Smooth muscle cell (in vitro differentiated cells): ENCODE results near the gene PARP16. TPM values are rescaled to one million over a fixed set of nuclear protein-coding genes. Genes with fewer than 3 reads are reported as not detected.

Experiments
- DNase-seq: peaks from one replicate; lab custom pipeline; 2025; ENCODE audit not compliant: unreplicated experiment; lab: John Stamatoyannopoulos, UW
- H2AFZ ChIP-seq: fragments of 200-600 bp; sonication (generic); 2 replicates; pipeline ENCODE4 v1.6.0; 2016; ENCODE audit warnings: antibody characterized with exemption, low read depth, mild to moderate bottlenecking
- H3F3A ChIP-seq: fragments of 200-600 bp; sonication (generic); 2 replicates; pipeline ENCODE4 v1.6.0; 2017; ENCODE audit warnings: antibody characterized with exemption, low read depth
- H3K27ac ChIP-seq: fragments of 200-600 bp; sonication (generic); 2 replicates; pipeline ENCODE4 v1.5.1; 2016; ENCODE audit warnings: low read depth, mild to moderate bottlenecking
- H3K27me3 ChIP-seq: fragments of 200-600 bp; sonication (generic); 2 replicates; pipeline ENCODE4 v1.6.1; 2016; ENCODE audit warnings: low read depth, mild to moderate bottlenecking
- H3K36me3 ChIP-seq: fragments of 200-600 bp; sonication (generic); 2 replicates; pipeline ENCODE4 v1.5.1; 2016; ENCODE audit warnings: low read depth
- H3K4me1 ChIP-seq: fragments of 200-600 bp; sonication (generic); 2 replicates; pipeline ENCODE4 v1.5.1; 2016; ENCODE audit warnings: low read depth
- H3K4me2 ChIP-seq: fragments of 200-600 bp; sonication (generic); 2 replicates; pipeline ENCODE4 v1.6.0; 2016; ENCODE audit warnings: mild to moderate bottlenecking
- H3K4me3 ChIP-seq: fragments of 200-600 bp; sonication (generic); 2 replicates; pipeline ENCODE4 v1.5.1; 2016; ENCODE audit warnings: mild to moderate bottlenecking
- H3K79me2 ChIP-seq: fragments of 200-600 bp; sonication (generic); 2 replicates; pipeline ENCODE4 v1.6.0; 2016; ENCODE audit warnings: low read depth, mild to moderate bottlenecking
- H3K9ac ChIP-seq: fragments of 200-600 bp; sonication (generic); 2 replicates; pipeline ENCODE4 v1.6.0; 2016; ENCODE audit warnings: low read depth
- H3K9me3 ChIP-seq: fragments of 200-600 bp; sonication (generic); replicated peaks from 2 replicates; pipeline ENCODE4 v1.5.1; 2016; ENCODE audit warnings: low read depth
- H4K20me1 ChIP-seq: fragments of 200-600 bp; sonication (generic); 2 replicates; pipeline ENCODE4 v1.6.0; 2016; ENCODE audit warnings: low read depth
- CTCF ChIP-seq: fragments of 200-600 bp; sonication (generic); IDR thresholded peaks from 2 replicates; pipeline ENCODE4 v1.5.1; 2017; ENCODE audit warnings: borderline replicate concordance, mild to moderate bottlenecking, antibody characterized with exemption; ENCODE audit not compliant: insufficient read depth, poor library complexity, severe bottlenecking
- WGBS: methylation state at CpG from one replicate; pipeline ENCODE4 v1.1.7; 2016; ENCODE audit warnings: low lambda C conversion rate; 5-methylcytosine and 5-hydroxymethylcytosine counted together
- polyA plus RNA-seq: library from polyadenylated mRNA; unstranded; fragments of >200 nt; fragmentation: Nextera tagmentation; extraction: Ambion mirVana; gene quantifications from 2 replicates; pipeline ENCODE4 v1.2.1, GENCODE V29; 2016
- total RNA-seq: library from RNA; depleted of rRNA; stranded (reverse); fragments of >200 nt; gene quantifications from 2 replicates; pipeline ENCODE4 v1.2.3, GENCODE V29; 2014

The PARP16 gene
- total and polyA plus RNA-seq, 2 experiments from 2014 or later, result 6.0 to 15.1 TPM

- Histone ChIP-seq H3K27me3 (no peaks in the 10 kb centered on the region), H3K4me3 (no peak overlapping the region), H2AFZ (no peak overlapping the region), H3K4me1 (peaks cover 12% of the 10 kb centered on the region), H3K36me3 (no peaks in the 10 kb centered on the region), H4K20me1 (no peaks in the 10 kb centered on the region), H3K4me2 (peak overlapping the region; percentile 30), H3K9me3 (no peaks in the 10 kb centered on the region), H3F3A (peaks cover 21% of the 10 kb centered on the region), H3K27ac (peak overlapping the region; percentile 95), H3K79me2 (no peaks in the 10 kb centered on the region), H3K9ac (peak overlapping the region; percentile 46)
- WGBS, result 30% methylated on average over 9 of the region's 9 CpGs
- no peak for TF ChIP-seq CTCF
- no peak for DNase-seq
These were observed 38.0 kb downstream of the PARP16 start for GRCh38 chr15:65248511-65249255.

- Histone ChIP-seq H3K36me3 (no peaks in the 10 kb centered on the region), H3K4me3 (no peak overlapping the region), H2AFZ (no peak overlapping the region), H3F3A (peaks cover 16% of the 10 kb centered on the region), H3K9me3 (no peaks in the 10 kb centered on the region), H3K4me1 (peaks cover 12% of the 10 kb centered on the region), H4K20me1 (no peaks in the 10 kb centered on the region), H3K9ac (no peak overlapping the region), H3K27me3 (no peaks in the 10 kb centered on the region), H3K27ac (peak overlapping the region; percentile 95), H3K4me2 (no peak overlapping the region), H3K79me2 (no peaks in the 10 kb centered on the region)
- TF ChIP-seq CTCF, result no peak
- WGBS, result 96% methylated on average over 6 of the region's 6 CpGs
- no peak for DNase-seq
These were observed 39.7 kb downstream of the PARP16 start for GRCh38 chr15:65246939-65247338.

- Histone ChIP-seq H3K27me3 (no peaks in the 10 kb centered on the region), H3K4me2 (peak overlapping the region; percentile 44), H3F3A (peaks cover 16% of the 10 kb centered on the region), H3K9me3 (no peaks in the 10 kb centered on the region), H2AFZ (no peak overlapping the region), H3K27ac (peak overlapping the region; percentile 95), H3K36me3 (no peaks in the 10 kb centered on the region), H3K9ac (peak overlapping the region; percentile 80), H4K20me1 (no peaks in the 10 kb centered on the region), H3K79me2 (no peaks in the 10 kb centered on the region), H3K4me1 (peaks cover 12% of the 10 kb centered on the region), H3K4me3 (no peak overlapping the region)
- DNase-seq, result no peak
- no peak for TF ChIP-seq CTCF
- WGBS, result 78% methylated on average over 8 of the region's 8 CpGs
These were observed 40.5 kb downstream of the PARP16 start for GRCh38 chr15:65246026-65246714.
